Peyer's patch (tissue), 4 donors: ENCODE results near the gene IL5RA.

Source experiments
- CTCF ChIP-seq, 6 experiments: fragments of 450-650 bp in 4 of 6; fragments of 200-600 bp in 2 of 6; sonication (generic) in 1 of 6; IDR thresholded peaks; one replicate each; pipeline ENCODE4 v1.5.1; 2017 to 2019; ENCODE audit warnings: antibody characterized with exemption in 6 of 6, mild to moderate bottlenecking in 3 of 6, moderate library complexity in 1 of 6
- POLR2A ChIP-seq, 2 donors: fragments of 450-650 bp; IDR thresholded peaks; one replicate each; pipeline ENCODE4 v1.5.1; 2017; ENCODE audit warnings: antibody characterized with exemption in 2 of 2, mild to moderate bottlenecking in 2 of 2, moderate library complexity in 2 of 2

- TF ChIP-seq POLR2A (IDR thresholded peaks at IDR 0.05) = no peak
- no peak for TF ChIP-seq CTCF (IDR thresholded peaks at IDR 0.05)
These were observed 17.3 kb upstream of the IL5RA start for GRCh38 chr3:3127432-3128010.
